Measurements from ENCODE around the gene C16orf86.

Gene C16orf86

GRCh38 chr16:67648764-67649407 lies 17.7 kb upstream of the C16orf86 start:
- TF ChIP-seq GATA1 (IDR thresholded peaks at IDR 0.05; ENCODE audit: low read depth, low read length), result no peak
- TF ChIP-seq POLR2A (IDR thresholded peaks at IDR 0.05; ENCODE audit: low read length), result no peak
- DNase-seq, result no peak

GRCh38 chr16:67649494-67649931 lies 17.1 kb upstream of the C16orf86 start:
- no peak for TF ChIP-seq GATA1 (IDR thresholded peaks at IDR 0.05; ENCODE audit: low read depth, low read length)
- no peak for TF ChIP-seq POLR2A (IDR thresholded peaks at IDR 0.05; ENCODE audit: low read length)

DNA sequence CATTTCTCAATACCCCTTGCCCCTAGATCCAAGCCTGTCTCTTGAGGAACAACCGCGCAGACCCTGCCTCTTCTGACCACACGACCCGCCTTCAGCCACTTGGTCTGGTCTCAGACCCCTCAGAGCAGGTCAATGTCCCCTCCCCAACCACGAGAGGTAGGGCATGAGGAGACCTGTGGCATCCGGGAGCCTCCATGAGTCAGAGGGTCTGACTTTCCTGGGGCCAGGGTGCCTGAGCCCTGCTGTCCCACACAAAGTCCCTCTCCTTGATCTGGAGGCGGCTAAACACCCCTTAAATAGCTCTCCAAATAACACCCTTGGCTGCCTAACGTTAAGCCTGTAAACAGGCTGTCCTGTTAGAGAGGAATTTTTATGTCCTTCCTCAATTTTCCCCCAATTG lies 16.6 kb upstream of the C16orf86 start:
- DNase-seq, result no peak
- TF ChIP-seq GATA1 (IDR thresholded peaks at IDR 0.05; ENCODE audit: low read depth, low read length) (no peak), POLR2A (IDR thresholded peaks at IDR 0.05; ENCODE audit: low read length) (no peak)

More at GRCh38 chr16:67649494-67649931, 17.1 kb upstream of the C16orf86 start:
- no peak for DNase-seq

DNA sequence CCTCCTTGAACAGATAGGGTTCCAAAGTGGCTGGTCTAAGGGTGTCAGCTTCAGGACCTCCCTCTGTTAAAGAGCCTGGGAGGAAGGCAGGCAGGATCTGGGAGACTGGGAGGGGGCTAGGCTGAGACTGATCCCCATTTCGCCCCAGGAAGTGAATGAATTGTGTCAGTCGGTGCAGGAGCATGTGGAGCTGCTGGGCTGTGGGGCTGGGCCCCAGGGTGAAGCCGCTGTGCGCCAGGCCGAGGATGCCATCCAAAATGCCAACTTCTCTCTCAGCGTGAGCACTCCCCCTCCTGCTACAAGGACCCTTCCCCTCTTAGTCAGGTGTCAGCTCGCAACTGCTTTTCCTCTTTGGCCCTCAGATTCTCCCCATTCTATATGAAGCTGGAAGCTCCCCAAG lies 15.6 kb upstream of the C16orf86 start:
- DNase-seq, result no peak
- no peak for TF ChIP-seq POLR2A (IDR thresholded peaks at IDR 0.05; ENCODE audit: low read length)
- no peak for TF ChIP-seq GATA1 (IDR thresholded peaks at IDR 0.05; ENCODE audit: low read depth, low read length)

DNA sequence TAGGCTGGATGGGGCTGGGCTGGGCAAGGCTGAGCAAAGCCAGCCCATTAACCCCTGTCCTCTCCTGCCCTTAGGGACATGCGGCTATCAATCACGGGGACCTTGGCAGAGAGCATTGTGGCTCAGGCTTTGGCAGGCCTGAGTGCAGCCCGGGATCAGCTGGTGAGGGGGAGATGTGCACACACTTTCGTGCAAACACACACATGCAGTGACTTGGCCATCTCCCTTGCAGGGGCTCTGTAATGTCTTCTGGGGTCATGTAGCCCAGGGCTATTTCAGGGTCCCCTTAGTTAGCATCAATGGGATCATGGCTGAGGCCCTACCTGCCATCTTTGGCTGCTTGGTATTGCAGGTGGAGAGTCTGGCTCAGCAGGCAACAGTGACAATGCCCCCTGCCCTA lies 14.8 kb upstream of the C16orf86 start:
- no peak for DNase-seq
- TF ChIP-seq GATA1 (IDR thresholded peaks at IDR 0.05; ENCODE audit: low read depth, low read length) (no peak), POLR2A (IDR thresholded peaks at IDR 0.05; ENCODE audit: low read length) (no peak)

- no peak for TF ChIP-seq GATA1 (IDR thresholded peaks at IDR 0.05; ENCODE audit: low read depth, low read length)
- TF ChIP-seq POLR2A (IDR thresholded peaks at IDR 0.05; ENCODE audit: low read length), result no peak
- peak; percentile 65 to 74 for DNase-seq
Measured at GRCh38 chr16:67652578-67653127, 14.0 kb upstream of the C16orf86 start.

DNA sequence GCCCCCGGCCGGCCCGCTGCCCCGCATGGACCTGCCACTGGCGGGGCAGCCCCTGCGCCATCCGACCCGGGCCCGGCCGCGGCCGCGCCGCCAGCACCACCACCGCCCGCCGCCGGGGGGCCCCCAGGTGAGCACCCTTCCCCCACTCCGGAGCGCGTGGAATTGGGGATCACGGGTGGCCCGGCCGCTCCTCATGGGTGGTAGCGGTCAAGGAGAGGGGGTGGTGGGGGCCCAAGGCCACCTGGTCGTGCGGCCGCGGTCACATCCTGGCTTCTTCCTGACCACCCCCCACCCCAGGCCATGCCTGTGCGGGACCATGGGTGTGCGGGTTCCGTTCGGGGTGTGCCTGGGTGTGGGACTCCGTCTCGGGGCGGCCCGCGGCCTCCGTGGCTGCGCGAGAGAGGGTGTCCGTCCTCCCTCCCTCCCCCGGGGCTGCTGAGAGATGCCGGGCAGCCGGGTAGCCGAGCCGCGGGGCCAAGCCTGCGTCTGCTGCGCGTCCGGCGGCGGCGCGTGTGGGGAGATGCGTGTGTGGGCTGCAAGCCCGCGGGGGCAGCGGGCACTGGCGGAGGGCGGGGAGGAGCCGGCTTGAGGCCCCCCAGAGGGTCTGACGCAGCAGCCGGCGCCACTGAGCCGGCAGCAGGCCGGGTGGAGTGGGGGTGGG lies 13.4 kb upstream of the C16orf86 start:
- TF ChIP-seq POLR2A (IDR thresholded peaks at IDR 0.05; ENCODE audit: low read length) (no peak), GATA1 (IDR thresholded peaks at IDR 0.05; ENCODE audit: low read depth, low read length) (no peak)
- DNase-seq, result no peak

GRCh38 chr16:67653789-67654402 lies 12.7 kb upstream of the C16orf86 start:
- TF ChIP-seq GATA1 (IDR thresholded peaks at IDR 0.05; ENCODE audit: low read depth, low read length) (no peak), POLR2A (IDR thresholded peaks at IDR 0.05; ENCODE audit: low read length) (no peak)
- no peak for DNase-seq

DNA sequence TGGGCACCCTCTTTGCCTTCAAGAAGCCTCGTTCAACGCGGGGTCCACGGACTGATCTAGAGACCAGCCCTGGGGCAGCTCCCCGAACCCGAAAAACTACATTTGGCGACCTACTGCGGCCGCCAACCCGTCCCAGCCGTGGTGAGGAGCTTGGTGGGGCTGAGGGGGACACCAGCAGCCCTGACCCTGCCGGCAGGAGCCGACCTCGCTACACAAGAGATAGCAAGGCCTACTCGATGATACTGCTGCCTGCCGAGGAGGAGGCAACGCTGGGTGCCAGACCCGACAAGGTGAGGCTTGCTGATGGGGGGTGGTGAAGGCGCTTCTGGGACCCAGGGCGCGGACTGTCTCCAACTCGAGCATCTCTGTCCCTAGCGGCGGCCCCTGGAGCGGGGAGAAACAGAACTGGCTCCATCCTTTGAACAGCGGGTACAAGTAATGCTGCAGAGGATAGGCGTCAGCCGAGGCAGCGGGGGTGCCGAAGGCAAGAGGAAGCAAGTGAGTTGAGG lies 12.2 kb upstream of the C16orf86 start:
- no peak for DNase-seq
- TF ChIP-seq POLR2A (IDR thresholded peaks at IDR 0.05; ENCODE audit: low read length) (no peak), GATA1 (IDR thresholded peaks at IDR 0.05; ENCODE audit: low read depth, low read length) (no peak)

DNA sequence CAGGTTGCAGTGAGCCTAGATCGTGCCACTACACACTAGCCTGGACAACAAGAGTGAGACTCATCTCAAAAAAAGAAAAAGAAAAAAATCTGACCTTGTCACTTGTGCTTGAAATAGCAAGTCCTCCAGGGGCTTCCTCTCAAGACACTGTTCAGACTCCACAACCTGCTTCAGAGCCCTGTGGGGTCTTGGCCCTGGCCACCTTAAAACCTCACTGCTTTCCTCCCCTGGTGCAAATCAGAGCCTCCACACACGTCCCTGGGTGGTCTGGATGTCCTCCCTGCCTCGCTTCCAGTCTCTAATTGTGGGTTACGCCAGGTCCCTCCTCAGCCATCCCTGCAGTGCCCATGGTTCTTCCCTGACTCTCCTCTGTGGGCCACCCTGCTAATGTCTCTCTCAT lies 11.3 kb upstream of the C16orf86 start:
- TF ChIP-seq POLR2A (IDR thresholded peaks at IDR 0.05; ENCODE audit: low read length) (no peak), GATA1 (IDR thresholded peaks at IDR 0.05; ENCODE audit: low read depth, low read length) (no peak)
- no peak for DNase-seq

- no peak for TF ChIP-seq POLR2A (IDR thresholded peaks at IDR 0.05; ENCODE audit: low read length)
- TF ChIP-seq GATA1 (IDR thresholded peaks at IDR 0.05; ENCODE audit: low read depth, low read length), result no peak
- DNase-seq, result no peak
Measured at GRCh38 chr16:67656344-67657016, 10.1 kb upstream of the C16orf86 start.

DNA sequence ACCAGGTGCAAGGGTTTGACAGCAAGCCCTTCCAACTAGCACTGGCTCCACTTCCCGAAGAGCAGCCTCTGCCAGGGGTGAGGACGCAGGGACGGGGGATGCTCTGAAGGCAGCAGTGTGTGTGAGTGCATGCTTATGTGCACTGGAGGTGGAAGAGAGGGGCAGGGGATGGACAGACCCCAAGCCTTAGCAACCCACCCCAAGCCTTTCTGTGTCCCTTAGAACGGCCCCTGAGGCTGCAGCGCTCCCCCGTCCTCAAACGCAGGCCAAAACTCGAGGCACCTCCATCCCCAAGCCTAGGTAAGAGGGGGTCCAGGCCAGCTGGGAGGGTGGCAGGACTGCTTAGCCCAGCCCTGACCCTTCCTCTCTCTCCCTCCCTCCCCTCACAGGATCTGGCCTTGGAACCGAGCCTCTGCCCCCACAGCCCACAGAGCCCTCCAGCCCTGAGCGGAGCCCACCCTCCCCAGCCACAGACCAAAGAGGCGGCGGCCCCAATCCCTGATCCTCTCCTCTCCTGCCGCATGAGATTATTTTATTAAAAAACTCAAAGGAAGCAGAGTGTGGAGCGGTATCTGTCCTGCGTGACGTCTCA lies 9.5 kb upstream of the C16orf86 start:
- TF ChIP-seq GATA1 (IDR thresholded peaks at IDR 0.05; ENCODE audit: low read depth, low read length) (no peak), POLR2A (IDR thresholded peaks at IDR 0.05; ENCODE audit: low read length) (no peak)
- no peak for DNase-seq

GRCh38 chr16:67657751-67658518 lies 8.7 kb upstream of the C16orf86 start:
- no peak for DNase-seq
- TF ChIP-seq POLR2A (IDR thresholded peaks at IDR 0.05; ENCODE audit: low read length) (no peak), GATA1 (IDR thresholded peaks at IDR 0.05; ENCODE audit: low read depth, low read length) (no peak)

All from erythroblast (primary cell).